Measurements from ENCODE around the gene FANCC.

FANCC gene

DNA sequence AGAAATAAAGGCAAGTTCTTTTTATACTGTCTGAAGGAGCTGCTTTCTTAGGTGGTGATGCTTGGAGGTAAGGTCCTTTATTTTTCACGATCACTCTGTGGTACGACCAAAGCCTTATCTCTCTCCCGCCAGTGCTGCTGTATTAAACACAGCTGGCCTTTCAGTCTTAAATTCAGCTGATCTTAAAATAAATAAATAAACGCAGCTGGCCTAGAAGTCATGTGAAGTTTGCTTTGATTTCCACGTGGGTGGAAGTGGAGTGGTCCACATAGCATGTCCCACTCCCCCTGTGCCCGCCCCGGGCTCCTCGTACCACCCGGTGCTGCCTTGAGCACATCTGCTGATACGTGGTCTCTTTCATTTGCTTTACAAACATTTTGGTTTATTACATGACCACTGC is 260.4 kb downstream of the FANCC start:
- TF ChIP-seq TAF1 (IDR thresholded peaks at IDR 0.05; ENCODE audit: low read depth): no peak
- TF ChIP-seq NFIC (IDR thresholded peaks at IDR 0.05): no peak
- TF ChIP-seq YY1 (IDR thresholded peaks at IDR 0.05; ENCODE audit: low read depth): no peak
- no peak for TF ChIP-seq EGR1 (IDR thresholded peaks at IDR 0.05)
- no peak for TF ChIP-seq TEAD4 (IDR thresholded peaks at IDR 0.05)
- TF ChIP-seq CEBPB (IDR thresholded peaks at IDR 0.05): no peak
- TF ChIP-seq, protein P1, sequence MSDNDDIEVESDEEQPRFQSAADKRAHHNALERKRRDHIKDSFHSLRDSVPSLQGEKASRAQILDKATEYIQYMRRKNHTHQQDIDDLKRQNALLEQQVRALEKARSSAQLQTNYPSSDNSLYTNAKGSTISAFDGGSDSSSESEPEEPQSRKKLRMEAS (IDR thresholded peaks at IDR 0.05): no peak
- no peak for TF ChIP-seq TCF12 (IDR thresholded peaks at IDR 0.05; ENCODE audit: low read depth)
- no peak for TF ChIP-seq ZBTB7A (IDR thresholded peaks at IDR 0.05; ENCODE audit: low read depth)
- no peak for TF ChIP-seq CREB1 (IDR thresholded peaks at IDR 0.05; ENCODE audit: low read depth)
- TF ChIP-seq EP300 (IDR thresholded peaks at IDR 0.05; ENCODE audit: borderline replicate concordance): no peak
- no peak for TF ChIP-seq RAD21 (IDR thresholded peaks at IDR 0.05; ENCODE audit: low read depth)
- TF ChIP-seq FOXM1 (IDR thresholded peaks at IDR 0.05; ENCODE audit: borderline replicate concordance, low read depth): no peak
- TF ChIP-seq, protein P2, sequence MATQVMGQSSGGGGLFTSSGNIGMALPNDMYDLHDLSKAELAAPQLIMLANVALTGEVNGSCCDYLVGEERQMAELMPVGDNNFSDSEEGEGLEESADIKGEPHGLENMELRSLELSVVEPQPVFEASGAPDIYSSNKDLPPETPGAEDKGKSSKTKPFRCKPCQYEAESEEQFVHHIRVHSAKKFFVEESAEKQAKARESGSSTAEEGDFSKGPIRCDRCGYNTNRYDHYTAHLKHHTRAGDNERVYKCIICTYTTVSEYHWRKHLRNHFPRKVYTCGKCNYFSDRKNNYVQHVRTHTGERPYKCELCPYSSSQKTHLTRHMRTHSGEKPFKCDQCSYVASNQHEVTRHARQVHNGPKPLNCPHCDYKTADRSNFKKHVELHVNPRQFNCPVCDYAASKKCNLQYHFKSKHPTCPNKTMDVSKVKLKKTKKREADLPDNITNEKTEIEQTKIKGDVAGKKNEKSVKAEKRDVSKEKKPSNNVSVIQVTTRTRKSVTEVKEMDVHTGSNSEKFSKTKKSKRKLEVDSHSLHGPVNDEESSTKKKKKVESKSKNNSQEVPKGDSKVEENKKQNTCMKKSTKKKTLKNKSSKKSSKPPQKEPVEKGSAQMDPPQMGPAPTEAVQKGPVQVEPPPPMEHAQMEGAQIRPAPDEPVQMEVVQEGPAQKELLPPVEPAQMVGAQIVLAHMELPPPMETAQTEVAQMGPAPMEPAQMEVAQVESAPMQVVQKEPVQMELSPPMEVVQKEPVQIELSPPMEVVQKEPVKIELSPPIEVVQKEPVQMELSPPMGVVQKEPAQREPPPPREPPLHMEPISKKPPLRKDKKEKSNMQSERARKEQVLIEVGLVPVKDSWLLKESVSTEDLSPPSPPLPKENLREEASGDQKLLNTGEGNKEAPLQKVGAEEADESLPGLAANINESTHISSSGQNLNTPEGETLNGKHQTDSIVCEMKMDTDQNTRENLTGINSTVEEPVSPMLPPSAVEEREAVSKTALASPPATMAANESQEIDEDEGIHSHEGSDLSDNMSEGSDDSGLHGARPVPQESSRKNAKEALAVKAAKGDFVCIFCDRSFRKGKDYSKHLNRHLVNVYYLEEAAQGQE (IDR thresholded peaks at IDR 0.05; ENCODE audit: low read depth): no peak
- TF ChIP-seq, protein P3, sequence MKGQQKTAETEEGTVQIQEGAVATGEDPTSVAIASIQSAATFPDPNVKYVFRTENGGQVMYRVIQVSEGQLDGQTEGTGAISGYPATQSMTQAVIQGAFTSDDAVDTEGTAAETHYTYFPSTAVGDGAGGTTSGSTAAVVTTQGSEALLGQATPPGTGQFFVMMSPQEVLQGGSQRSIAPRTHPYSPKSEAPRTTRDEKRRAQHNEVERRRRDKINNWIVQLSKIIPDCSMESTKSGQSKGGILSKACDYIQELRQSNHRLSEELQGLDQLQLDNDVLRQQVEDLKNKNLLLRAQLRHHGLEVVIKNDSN (IDR thresholded peaks at IDR 0.05): no peak

DNA sequence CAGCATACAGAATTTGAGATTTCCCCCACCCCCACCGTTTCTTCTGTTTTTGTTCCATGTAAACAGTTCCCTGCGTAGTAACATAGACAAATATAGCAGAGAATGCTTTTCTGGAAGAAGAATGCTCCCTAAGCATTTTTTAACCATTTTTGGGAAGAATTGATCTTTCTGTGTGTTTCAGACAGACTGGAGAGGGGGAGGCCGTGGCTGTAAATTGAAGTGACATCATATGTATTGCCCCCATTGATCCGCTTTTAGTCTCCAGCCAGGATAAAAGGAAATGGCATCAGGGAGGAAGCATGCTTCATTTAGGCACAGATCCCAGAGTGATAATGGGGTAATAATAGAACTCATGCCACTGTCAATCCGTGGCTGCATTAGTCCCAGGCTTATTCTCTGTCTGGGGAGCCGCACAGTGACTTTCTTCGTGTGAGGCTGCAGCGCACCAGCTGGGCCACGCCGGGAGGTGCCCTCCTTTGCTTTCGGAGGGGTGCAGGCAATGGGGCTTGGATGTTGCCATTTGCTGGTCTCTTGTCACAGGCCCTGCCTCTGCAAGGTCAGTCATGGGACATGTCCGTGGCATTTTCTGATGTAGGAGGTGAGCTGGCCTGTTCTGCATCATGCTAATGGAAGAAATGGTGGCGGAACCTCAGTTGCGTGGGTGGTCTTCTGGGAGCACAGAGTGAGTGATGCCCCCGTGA is 261.5 kb downstream of the FANCC start:
- TF ChIP-seq EGR1 (IDR thresholded peaks at IDR 0.05): no peak
- TF ChIP-seq, protein P2 (IDR thresholded peaks at IDR 0.05; ENCODE audit: low read depth): no peak
- TF ChIP-seq TCF12 (IDR thresholded peaks at IDR 0.05; ENCODE audit: low read depth): no peak
- no peak for TF ChIP-seq YY1 (IDR thresholded peaks at IDR 0.05; ENCODE audit: low read depth)

- TF ChIP-seq, protein P3 (IDR thresholded peaks at IDR 0.05): no peak
- TF ChIP-seq CEBPB (IDR thresholded peaks at IDR 0.05): no peak
- TF ChIP-seq, protein P1 (IDR thresholded peaks at IDR 0.05): no peak
- no peak for TF ChIP-seq ZBTB7A (IDR thresholded peaks at IDR 0.05; ENCODE audit: low read depth)
- TF ChIP-seq CREB1 (IDR thresholded peaks at IDR 0.05; ENCODE audit: low read depth): no peak
- no peak for TF ChIP-seq TAF1 (IDR thresholded peaks at IDR 0.05; ENCODE audit: low read depth)
- no peak for TF ChIP-seq EP300 (IDR thresholded peaks at IDR 0.05; ENCODE audit: borderline replicate concordance)
- TF ChIP-seq RAD21 (IDR thresholded peaks at IDR 0.05; ENCODE audit: low read depth): no peak
Observed at GRCh38 chr9:95055334-95055850, 262.1 kb downstream of the FANCC start.

GRCh38 chr9:95053611-95054570 is 263.6 kb downstream of the FANCC start:
- TF ChIP-seq CREB1 (IDR thresholded peaks at IDR 0.05; ENCODE audit: low read depth) (no peak), TCF12 (IDR thresholded peaks at IDR 0.05; ENCODE audit: low read depth) (no peak), NFIC (IDR thresholded peaks at IDR 0.05) (no peak), EGR1 (IDR thresholded peaks at IDR 0.05) (no peak), TEAD4 (IDR thresholded peaks at IDR 0.05) (no peak), YY1 (IDR thresholded peaks at IDR 0.05; ENCODE audit: low read depth) (no peak), CEBPB (IDR thresholded peaks at IDR 0.05) (no peak), FOXM1 (IDR thresholded peaks at IDR 0.05; ENCODE audit: borderline replicate concordance, low read depth) (no peak), TAF1 (IDR thresholded peaks at IDR 0.05; ENCODE audit: low read depth) (no peak), EP300 (IDR thresholded peaks at IDR 0.05; ENCODE audit: borderline replicate concordance) (no peak), ZBTB7A (IDR thresholded peaks at IDR 0.05; ENCODE audit: low read depth) (no peak), RAD21 (IDR thresholded peaks at IDR 0.05; ENCODE audit: low read depth) (no peak)
- TF ChIP-seq, protein P1 (IDR thresholded peaks at IDR 0.05): no peak
- TF ChIP-seq, protein P3 (IDR thresholded peaks at IDR 0.05): no peak
- TF ChIP-seq, protein P2 (IDR thresholded peaks at IDR 0.05; ENCODE audit: low read depth): no peak

All from Ishikawa (cell line).